ENCODE measurements around the gene SLC25A45. TPM values are rescaled to one million over a fixed set of nuclear protein-coding genes. Genes with fewer than 3 reads are reported as not detected.

The SLC25A45 gene
- total RNA-seq, 1 experiment from 2014 or later: 8.5 TPM

DNA sequence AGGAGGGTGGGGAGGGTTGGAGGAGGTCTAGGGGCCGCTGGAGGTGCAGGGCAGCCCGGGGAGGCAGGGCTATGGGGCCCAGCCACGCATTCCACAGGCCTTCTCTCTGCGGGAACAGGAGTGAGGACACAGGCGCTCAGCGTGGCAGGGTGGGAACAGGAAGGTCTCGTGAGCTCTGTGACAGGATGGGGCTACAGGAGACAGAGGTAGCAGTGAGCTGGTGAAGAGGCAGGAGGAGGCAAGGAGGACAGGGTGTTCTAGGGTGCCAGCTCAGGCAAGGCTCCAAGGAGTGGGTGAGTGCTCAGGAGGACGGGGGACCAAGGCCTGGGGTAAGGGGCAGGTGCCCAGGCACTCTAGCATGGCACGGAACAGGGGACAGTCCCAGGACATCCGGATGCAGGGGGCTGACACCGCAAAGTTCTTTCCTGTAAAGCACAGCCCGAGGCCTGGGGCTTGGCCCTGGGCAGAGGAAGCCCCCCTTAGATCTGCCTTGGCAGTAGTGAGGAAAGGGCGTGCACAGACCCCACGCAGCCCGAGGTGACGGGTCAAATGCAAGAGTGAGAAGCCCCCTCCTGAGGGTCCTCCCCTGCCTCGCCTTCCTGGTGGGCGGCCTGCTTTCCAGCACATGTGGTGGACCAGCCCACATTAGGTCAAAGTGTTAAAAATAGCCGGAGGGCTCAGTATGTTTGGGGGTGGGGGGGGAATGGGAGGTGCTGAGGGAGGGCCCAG, 35.4 kb upstream of the SLC25A45 start:
- intact Hi-C loops (cut with micrococcal nuclease; ENCODE audit: unreplicated experiment): loop anchor here (1.0 to 5.0 kb wide), 5 partner anchors 47 to 189 kb away; no protein-coding TSS in a partner anchor
- H3K4me3 ChIP-seq (ENCODE audit: low read depth, low read length): peak overlapping the region; percentile 4
- TF ChIP-seq, protein P1, sequence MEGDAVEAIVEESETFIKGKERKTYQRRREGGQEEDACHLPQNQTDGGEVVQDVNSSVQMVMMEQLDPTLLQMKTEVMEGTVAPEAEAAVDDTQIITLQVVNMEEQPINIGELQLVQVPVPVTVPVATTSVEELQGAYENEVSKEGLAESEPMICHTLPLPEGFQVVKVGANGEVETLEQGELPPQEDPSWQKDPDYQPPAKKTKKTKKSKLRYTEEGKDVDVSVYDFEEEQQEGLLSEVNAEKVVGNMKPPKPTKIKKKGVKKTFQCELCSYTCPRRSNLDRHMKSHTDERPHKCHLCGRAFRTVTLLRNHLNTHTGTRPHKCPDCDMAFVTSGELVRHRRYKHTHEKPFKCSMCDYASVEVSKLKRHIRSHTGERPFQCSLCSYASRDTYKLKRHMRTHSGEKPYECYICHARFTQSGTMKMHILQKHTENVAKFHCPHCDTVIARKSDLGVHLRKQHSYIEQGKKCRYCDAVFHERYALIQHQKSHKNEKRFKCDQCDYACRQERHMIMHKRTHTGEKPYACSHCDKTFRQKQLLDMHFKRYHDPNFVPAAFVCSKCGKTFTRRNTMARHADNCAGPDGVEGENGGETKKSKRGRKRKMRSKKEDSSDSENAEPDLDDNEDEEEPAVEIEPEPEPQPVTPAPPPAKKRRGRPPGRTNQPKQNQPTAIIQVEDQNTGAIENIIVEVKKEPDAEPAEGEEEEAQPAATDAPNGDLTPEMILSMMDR (IDR thresholded peaks at IDR 0.05; ENCODE audit: insufficient read depth in 1 of 2, low read depth in 1 of 2, low read length in 1 of 2, severe bottlenecking in 1 of 2, unreplicated experiment in 1 of 2): no peak
- Mint-ChIP-seq H3K4me3 (ENCODE audit: unreplicated experiment) (peak overlapping the region; percentile 73), H3K4me1 (ENCODE audit: low read depth, unreplicated experiment) (peaks cover 44% of the 10 kb centered on the region), H3K36me3 (ENCODE audit: insufficient read depth, unreplicated experiment) (peaks cover 46% of the 10 kb centered on the region), H3K27me3 (ENCODE audit: insufficient read depth, unreplicated experiment) (peaks cover 3% of the 10 kb centered on the region), H3K27ac (ENCODE audit: unreplicated experiment) (peak overlapping the region; percentile 95), H3K9me3 (ENCODE audit: unreplicated experiment) (no peaks in the 10 kb centered on the region)
- DNase-seq: peak in 1 of 2 experiments; percentile 62
- ChIA-PET POLR2A (interaction anchor here (0.9 to 7.8 kb wide), 12 partner anchors 11 to 283 kb away, joined by 3 to 104 read pairs (median 8); partner anchors contain the start of gene MALAT1), CTCF (interaction anchor here (0.5 to 4.2 kb wide), 12 partner anchors 14 to 1049 kb away, joined by 3 to 21 read pairs (median 6); partner anchors contain the start of gene SLC25A45)
- no peaks in the 10 kb centered on the region for H3K36me3 ChIP-seq (ENCODE audit: control insufficient read depth, insufficient read depth, low read length)
- H3K27me3 ChIP-seq (replicated peaks; ENCODE audit: control insufficient read depth, insufficient read depth, low read length): no peaks in the 10 kb centered on the region
- TSS peak; percentile 4 for BruUV-seq (replicated peaks)
- H3K9me3 ChIP-seq: no peaks in the 10 kb centered on the region
- peaks cover 55% of the 10 kb centered on the region for H3K4me1 ChIP-seq

DNA sequence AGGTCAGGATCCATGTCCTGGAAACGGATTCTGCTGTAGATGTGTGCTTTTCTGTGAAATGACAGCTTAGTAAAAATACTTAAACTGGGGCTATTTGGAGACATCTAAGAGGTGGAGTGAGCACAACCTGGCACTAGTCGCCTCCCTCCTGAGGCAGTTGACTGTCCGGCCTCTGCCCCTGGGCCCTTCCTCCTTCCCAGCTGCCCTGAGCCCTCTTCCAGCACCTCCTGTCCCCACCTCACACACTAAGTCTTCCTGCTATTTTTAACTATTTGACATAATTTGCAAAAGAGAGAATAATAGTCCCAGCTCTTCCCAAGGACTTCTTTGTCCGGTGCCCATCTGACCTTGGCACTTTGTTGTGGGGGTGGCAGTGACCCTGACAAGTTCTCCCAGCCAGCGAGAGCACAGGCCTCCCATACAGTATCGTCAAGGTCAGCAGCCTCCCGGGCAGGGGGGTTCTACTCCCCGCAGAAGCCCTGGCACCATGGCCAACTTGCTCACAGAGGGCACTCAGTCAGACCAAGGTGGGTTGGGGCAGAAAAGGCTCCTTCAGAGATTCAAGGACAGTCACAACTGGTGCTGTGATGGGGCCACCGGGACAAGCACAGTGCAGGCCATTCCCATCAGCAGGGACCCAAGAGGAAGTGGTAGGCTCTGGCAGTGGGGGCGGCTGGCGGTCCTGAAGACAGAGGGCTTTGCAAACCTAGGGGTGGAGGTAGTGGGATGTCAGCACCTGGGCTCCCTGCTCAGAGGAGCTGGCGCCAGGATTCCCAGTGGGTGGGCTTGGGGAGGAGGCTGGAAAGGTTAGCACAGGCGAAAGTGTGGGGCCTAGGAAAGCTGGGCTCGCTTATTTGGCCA, 34.6 kb upstream of the SLC25A45 start:
- TF ChIP-seq, protein P1 (IDR thresholded peaks at IDR 0.05; ENCODE audit: insufficient read depth in 1 of 2, low read depth in 1 of 2, low read length in 1 of 2, severe bottlenecking in 1 of 2, unreplicated experiment in 1 of 2): no peak
- H3K27me3 ChIP-seq (replicated peaks; ENCODE audit: control insufficient read depth, insufficient read depth, low read length): no peaks in the 10 kb centered on the region
- Mint-ChIP-seq H3K9me3 (ENCODE audit: unreplicated experiment) (no peaks in the 10 kb centered on the region), H3K27ac (ENCODE audit: unreplicated experiment) (peak overlapping the region; percentile 95), H3K4me3 (ENCODE audit: unreplicated experiment) (peak overlapping the region; percentile 55), H3K36me3 (ENCODE audit: insufficient read depth, unreplicated experiment) (peaks cover 44% of the 10 kb centered on the region), H3K4me1 (ENCODE audit: low read depth, unreplicated experiment) (peaks cover 38% of the 10 kb centered on the region), H3K27me3 (ENCODE audit: insufficient read depth, unreplicated experiment) (no peaks in the 10 kb centered on the region)
- H3K4me1 ChIP-seq: peaks cover 55% of the 10 kb centered on the region
- peak in 1 of 2 experiments; percentile 35 for DNase-seq
- no peaks in the 10 kb centered on the region for H3K36me3 ChIP-seq (ENCODE audit: control insufficient read depth, insufficient read depth, low read length)
- no peak overlapping the region for H3K4me3 ChIP-seq (ENCODE audit: low read depth, low read length)
- BruUV-seq (replicated peaks): no TSS peak
- intact Hi-C loops (cut with micrococcal nuclease; ENCODE audit: unreplicated experiment): loop anchor here (1.0 to 5.0 kb wide), 6 partner anchors 16 to 140 kb away; partner anchors contain the start of gene SLC25A45
- POLR2A ChIA-PET: interaction anchor here (0.8 to 2.9 kb wide), 5 partner anchors 60 to 91 kb away, joined by 3 to 25 read pairs (median 5); partner anchors contain the start of gene MALAT1
- H3K9me3 ChIP-seq: no peaks in the 10 kb centered on the region
- CTCF ChIA-PET: interaction anchor here (0.5 to 3.9 kb wide), 18 partner anchors 19 to 1049 kb away, joined by 3 to 21 read pairs (median 4); partner anchors contain the start of gene SLC25A45
